ENCODE measurements around the gene UBA7.
"Not testable (repeated sequence)": the region's sequence is repeated elsewhere in the genome, so short reads cannot be mapped to it uniquely, and the experiment has no call there.

The UBA7 gene

DNA sequence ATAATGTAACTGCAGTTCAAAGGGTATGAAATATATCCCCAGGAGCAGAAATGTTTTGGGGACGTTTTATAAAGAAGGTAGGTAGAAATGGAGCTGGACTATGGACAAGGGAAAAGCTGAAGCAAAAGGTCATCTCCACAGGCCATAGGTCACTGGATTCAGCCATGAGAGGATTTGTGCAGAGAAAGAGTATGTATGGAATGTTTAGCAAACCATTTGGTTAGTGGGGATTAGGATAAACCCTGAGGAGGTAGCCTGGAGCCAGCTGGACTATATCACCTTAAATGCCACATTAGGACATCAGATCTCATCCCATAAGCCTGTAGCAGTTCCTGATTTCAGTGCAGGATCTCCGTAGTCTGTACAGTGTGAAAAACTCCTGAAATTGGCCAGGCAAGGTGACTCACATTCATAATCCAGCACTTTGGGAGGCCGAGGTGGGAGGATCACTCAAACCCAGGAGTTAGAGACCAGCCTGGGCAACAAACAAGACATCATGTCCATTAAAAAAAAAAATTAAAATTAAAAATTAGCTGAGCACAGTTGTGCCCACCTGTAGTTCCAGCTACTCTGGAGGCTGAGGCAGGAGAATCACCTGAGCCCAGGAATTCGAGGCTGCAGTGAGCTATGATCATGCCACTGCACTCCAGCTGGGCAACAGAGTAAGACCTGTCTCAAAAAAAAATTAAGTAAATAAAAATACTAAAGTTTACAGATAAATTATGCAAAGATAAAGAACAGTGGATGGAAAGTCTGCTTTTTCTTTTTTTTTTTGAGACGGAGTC, 32.1 kb downstream of the UBA7 start:
- DNase-seq (ENCODE audit: extremely low read depth, low read depth), result no peak
- H3K4me3 ChIP-seq (replicated peaks; ENCODE audit: low read depth, low read length), result no peak overlapping the region
- TF ChIP-seq, protein P1, sequence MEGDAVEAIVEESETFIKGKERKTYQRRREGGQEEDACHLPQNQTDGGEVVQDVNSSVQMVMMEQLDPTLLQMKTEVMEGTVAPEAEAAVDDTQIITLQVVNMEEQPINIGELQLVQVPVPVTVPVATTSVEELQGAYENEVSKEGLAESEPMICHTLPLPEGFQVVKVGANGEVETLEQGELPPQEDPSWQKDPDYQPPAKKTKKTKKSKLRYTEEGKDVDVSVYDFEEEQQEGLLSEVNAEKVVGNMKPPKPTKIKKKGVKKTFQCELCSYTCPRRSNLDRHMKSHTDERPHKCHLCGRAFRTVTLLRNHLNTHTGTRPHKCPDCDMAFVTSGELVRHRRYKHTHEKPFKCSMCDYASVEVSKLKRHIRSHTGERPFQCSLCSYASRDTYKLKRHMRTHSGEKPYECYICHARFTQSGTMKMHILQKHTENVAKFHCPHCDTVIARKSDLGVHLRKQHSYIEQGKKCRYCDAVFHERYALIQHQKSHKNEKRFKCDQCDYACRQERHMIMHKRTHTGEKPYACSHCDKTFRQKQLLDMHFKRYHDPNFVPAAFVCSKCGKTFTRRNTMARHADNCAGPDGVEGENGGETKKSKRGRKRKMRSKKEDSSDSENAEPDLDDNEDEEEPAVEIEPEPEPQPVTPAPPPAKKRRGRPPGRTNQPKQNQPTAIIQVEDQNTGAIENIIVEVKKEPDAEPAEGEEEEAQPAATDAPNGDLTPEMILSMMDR (IDR thresholded peaks at IDR 0.05; ENCODE audit: low read depth, low read length, missing control alignments), result no peak

DNA sequence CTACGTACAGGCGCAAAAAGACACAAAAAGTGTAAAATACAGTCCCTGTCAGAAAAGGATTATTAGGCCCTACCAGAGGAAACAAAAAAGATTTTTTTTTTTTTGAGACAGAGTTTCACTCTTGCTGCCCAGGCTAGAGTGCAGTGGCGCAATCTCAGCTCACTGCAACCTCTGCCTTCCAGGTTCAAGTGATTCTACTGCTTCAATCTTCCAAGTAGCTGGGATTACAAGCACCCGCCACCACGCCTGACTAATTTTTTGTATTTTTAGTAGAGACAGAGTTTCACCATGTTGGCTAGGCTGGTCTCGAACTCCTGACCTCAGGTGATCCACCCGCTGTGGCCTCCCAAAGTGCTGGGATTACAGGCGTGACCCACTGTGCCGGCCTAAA, 32.8 kb downstream of the UBA7 start:
- not testable (repeated sequence) for H3K4me3 ChIP-seq (replicated peaks; ENCODE audit: low read depth, low read length); DNase-seq (ENCODE audit: extremely low read depth, low read depth)

DNA sequence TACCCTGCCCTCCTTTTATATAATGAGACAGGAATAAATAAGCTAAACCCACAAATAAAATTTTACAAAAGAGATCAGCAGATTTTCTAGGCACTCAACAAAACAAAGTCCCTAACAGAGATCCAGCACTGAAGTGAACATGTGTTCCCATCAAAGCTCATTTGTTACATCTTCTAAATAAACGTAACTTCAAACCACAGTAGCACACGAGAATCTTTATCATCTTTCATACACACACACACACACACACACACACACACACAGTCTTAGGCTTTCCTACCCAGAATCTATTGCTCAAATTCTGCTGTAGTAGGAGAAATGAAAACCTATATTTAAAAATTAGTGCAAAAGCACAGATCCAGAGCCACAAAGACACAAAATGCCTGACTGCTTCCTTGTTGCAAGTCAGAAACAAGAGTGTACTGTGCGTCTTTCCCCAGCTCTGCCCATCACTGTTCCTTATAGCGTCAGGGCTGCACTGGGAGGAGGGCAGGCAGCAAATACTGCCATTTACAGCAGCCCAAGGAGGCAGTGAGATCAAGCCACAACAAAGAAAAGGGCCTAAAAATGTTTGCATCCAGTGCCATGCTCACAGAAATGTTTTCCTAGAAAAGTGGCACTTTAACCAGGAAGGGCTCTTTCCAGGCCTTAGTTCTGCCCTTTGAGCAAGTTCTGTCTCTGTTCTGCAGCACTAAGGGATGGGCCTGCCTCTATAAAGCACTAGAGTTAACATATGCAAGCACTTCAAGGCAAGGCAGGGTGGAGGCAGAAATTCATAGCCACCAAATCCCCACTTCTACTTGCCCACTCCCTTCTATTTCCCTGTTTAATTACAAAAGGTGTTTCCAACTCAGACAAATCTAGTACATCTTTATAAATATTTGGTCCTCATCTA, 33.4 kb downstream of the UBA7 start:
- no peak for DNase-seq (ENCODE audit: extremely low read depth, low read depth)
- TF ChIP-seq, protein P1 (IDR thresholded peaks at IDR 0.05; ENCODE audit: low read depth, low read length, missing control alignments), result no peak

DNA sequence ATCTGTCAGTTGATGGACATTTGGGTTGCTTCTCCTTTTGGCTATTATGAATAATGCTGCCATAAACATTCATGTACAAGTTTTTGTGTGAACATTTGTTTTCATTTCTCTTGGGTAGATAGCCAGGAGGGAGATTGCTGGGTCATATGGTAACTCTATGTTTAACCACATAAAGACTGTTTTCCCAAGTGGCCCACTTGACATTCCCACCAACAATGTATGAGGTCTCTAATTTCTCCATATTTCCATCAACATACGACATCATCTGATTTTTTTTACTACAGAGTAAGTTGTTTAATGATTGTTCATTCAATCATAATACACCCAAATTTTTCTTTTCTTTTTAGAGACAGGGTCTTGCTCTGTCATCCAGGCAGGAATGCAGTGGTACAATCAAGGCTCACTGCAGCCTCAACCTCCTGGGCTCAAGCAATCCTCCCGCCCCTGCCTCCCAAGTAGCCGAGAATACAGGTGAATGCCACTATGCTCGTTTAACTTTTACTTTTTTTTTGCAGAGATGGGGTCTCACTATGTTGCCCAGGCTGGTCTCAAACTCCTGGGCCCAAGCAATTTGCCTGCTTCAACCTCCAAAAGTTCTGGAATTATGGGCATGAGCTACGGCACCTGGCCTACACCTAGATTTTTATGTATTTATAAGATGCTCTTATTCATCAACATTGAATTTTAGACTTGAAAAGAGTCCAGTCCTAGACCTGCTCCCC, 34.2 kb downstream of the UBA7 start:
- DNase-seq (ENCODE audit: extremely low read depth, low read depth), result no peak
- TF ChIP-seq, protein P1 (IDR thresholded peaks at IDR 0.05; ENCODE audit: low read depth, low read length, missing control alignments), result no peak
- H3K4me3 ChIP-seq (replicated peaks; ENCODE audit: low read depth, low read length), result no peak overlapping the region

More for the DNA sequence above, 33.4 kb downstream of the UBA7 start:
- H3K4me3 ChIP-seq (replicated peaks; ENCODE audit: low read depth, low read length), result no peak overlapping the region

DNA sequence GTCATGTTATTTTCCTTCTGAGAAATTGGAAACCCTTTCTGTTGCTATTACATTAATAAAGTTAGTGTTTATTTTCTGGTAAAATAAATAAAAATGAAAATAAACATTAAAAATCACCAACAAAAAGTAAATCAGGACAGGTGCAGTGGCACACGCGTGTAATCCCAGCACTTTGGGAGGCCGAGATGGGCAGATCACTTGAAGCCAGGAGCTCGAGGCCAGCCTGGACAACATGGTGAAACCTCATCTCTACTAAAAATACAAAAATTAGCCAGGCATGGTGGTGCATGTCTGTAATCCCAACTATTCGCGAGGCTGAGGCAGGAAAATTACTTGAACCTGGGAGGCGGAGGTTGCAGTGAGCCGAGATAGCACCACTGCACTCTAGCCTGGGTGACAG, 37.7 kb downstream of the UBA7 start:
- not testable (repeated sequence) for DNase-seq (ENCODE audit: extremely low read depth, low read depth)

DNA sequence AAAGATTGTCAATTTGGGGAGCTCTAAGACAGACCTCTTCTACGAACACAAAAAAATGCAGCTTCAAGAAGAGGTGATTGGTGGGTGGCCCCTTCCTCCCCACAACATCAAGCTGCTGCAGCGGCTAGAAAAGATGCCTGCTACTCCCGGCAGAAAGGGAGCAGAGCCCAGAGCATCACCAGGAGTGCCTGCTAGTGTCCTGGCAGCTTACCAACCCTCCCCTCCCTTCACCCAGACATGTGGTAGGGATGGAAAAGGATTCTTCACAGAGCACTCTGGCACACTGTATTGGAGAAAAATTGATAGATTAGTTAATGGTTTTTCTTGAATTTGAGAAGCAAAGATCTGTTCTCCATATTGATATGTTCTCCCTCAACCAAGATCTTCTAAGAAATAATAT, 38.2 kb downstream of the UBA7 start:
- H3K4me3 ChIP-seq (replicated peaks; ENCODE audit: low read depth, low read length), result no peak overlapping the region
- TF ChIP-seq, protein P1 (IDR thresholded peaks at IDR 0.05; ENCODE audit: low read depth, low read length, missing control alignments), result no peak
- DNase-seq (ENCODE audit: extremely low read depth, low read depth), result no peak

More for the DNA sequence above, 37.7 kb downstream of the UBA7 start:
- H3K4me3 ChIP-seq (replicated peaks; ENCODE audit: low read depth, low read length), result not testable (repeated sequence)

DNA sequence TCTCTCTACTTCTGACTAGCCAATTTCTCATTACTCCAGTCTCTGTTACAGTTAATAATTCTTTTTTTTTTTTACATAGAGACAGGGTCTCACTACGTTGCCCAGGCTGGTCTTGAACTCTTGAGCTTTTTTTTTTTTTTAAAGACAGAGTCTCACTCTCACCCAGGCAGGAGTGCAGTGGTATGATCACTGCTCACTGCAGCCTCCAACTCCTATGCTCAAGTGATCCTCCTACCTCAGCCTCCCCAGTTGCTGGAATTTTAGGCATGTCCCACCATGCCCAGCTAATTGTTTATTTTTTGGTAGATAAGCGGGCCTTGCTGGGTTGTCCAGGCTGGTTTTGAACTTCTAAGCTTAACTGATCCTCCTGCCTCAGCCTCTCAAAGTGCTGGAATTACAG, 41.0 kb downstream of the UBA7 start:
- DNase-seq (ENCODE audit: extremely low read depth, low read depth), result no peak
- TF ChIP-seq, protein P1 (IDR thresholded peaks at IDR 0.05; ENCODE audit: low read depth, low read length, missing control alignments), result no peak
- no peak overlapping the region for H3K4me3 ChIP-seq (replicated peaks; ENCODE audit: low read depth, low read length)

Measured in HFF-Myc (cell line).